SKM-1 (cell line): ENCODE data around the gene RASIP1.
"Not testable (repeated sequence)": the region's sequence is repeated elsewhere in the genome, so short reads cannot be mapped to it uniquely, and the experiment has no call there.

Source experiments
- DNase-seq: peaks from one replicate; lab custom pipeline; 2025; ENCODE audit not compliant: unreplicated experiment; lab: John Stamatoyannopoulos, UW

Gene RASIP1, protein sequence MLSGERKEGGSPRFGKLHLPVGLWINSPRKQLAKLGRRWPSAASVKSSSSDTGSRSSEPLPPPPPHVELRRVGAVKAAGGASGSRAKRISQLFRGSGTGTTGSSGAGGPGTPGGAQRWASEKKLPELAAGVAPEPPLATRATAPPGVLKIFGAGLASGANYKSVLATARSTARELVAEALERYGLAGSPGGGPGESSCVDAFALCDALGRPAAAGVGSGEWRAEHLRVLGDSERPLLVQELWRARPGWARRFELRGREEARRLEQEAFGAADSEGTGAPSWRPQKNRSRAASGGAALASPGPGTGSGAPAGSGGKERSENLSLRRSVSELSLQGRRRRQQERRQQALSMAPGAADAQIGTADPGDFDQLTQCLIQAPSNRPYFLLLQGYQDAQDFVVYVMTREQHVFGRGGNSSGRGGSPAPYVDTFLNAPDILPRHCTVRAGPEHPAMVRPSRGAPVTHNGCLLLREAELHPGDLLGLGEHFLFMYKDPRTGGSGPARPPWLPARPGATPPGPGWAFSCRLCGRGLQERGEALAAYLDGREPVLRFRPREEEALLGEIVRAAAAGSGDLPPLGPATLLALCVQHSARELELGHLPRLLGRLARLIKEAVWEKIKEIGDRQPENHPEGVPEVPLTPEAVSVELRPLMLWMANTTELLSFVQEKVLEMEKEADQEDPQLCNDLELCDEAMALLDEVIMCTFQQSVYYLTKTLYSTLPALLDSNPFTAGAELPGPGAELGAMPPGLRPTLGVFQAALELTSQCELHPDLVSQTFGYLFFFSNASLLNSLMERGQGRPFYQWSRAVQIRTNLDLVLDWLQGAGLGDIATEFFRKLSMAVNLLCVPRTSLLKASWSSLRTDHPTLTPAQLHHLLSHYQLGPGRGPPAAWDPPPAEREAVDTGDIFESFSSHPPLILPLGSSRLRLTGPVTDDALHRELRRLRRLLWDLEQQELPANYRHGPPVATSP

DNA sequence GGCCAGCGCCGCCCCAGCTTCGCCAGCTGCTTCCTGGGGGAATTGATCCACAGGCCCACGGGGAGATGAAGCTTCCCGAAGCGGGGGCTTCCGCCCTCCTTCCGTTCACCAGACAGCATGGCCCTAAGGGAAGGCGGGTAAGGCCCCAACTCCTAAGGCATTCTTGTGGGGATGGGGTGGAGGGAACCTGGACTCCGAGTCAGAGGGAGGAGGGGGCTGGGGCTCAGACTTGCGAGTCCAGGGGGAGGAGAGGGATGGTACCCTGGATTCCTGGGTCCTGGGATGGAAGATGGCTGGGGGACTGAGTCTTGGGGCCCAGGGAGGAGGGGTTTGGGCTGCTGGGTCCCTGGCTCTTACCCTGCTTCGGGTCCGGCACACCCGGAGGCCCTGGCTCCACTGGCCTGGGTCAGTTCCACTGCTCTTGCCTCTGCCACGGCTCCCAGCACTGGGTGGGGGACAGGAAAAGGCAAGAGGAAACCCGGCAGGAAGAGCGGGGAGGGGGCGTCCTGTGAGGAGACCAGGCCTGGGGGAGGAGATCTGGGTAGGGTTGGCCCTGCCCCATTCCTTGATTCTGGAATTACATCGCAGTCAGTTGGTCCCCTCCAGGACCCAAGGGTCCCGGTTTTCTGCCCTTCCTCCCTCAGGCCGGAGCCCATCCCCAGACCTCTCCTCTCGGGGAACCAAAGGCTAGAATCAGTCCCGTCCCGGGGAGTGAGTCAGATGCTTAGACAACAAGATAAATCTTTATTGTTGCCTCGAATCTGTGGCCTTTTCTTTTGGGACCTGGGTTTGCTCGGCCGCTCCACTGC lies at the start of gene RASIP1:
Gene RASIP1, minus strand, starts transcription at position 447 of the 809 bp plus-strand sequence. Its CDS starts 328 bp downstream, at position 119.
- no peak for DNase-seq

DNA sequence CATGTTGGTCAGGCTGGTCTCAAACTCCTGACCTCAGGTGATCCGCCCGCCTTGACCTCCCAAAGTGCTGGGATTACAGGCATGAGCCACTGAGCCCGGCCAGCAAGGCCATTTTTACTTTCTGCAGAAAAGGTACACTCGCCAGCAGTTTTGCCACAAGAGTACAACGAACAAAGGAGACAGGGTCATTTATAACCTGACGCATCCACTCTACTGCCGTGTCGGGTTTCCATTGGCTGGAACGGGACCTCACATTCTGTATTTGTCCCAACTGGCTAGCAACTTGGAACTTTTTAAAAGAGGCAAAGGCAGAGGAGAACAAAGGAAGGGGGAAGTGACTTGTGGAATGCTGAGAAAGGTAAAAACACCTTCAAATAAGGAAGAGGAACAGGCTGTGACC lies 46.9 kb upstream of the RASIP1 start:
- not testable (repeated sequence) for DNase-seq

DNA sequence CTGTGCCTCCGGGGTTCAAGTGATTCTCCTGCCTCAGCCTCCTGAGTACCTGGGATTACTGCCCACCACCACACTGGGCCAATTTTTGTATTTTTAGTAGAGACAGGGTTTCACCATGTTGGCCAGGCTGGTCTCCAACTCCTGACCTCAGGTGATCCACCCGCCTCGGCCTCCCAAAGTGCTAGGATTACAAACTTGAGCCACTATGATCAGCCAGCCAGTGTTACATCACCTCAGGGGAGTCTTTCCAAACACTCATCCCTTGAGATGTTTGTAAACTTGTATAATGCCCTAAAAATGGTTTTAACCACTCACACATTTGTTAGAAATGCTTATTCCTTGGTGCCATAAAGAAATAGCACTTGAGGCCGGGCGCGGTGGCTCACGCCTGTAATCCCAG lies 46.0 kb upstream of the RASIP1 start:
- not testable (repeated sequence) for DNase-seq

DNA sequence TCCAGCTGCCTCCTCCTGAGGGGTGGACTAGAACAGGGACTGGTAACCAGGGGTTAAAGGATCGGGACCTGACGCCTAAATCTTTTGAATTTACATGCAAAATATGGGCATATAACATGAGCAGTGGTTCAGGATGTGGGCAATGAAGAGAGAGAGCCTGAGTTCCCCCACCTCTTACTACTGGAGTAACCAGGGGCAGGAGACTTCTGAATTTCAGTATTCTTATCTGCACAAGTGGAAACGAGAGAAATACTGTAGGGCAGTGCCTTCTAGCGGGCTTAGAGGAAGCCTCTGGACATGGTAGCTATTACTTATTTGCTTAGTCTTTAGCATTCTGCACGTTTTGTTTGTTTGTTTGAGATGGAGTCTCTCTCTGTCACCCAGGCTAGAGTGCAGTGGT lies 44.1 kb upstream of the RASIP1 start:
- DNase-seq, result no peak

DNA sequence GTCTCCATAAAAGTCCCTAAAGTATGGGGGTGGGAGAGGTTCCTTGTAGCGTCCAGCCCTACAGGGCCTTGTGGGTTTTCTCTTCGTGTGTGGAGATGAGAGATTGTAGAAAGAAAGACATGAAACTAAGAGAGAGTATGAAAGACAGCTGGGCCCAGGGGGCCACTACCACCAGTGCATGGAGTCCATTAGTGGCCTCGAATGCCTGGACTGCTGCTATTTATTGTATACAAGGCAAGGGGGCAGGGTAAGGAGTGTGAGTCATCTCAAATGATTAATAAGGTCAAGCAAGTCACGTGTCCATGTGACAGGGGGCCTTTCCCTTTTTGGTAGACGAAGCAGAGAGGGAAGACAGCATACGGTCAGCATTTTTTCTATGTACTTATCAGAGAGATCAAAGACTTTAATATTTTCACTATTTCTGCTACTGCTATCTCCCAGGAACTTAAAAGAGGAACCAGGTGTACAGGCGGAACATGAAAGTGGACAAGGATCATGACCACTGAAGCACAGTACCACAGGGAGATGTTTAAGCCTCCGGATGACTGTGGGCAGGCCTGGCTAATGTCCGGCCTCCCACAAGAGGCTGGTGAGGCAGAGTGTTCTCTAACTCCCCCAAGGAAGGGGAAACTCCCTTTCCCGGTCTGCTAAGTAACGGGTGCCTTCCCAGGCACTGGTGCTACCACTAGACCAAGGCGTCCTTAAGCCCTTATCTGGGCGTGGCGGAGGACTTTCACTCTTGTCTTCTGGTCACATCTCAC lies 40.4 kb upstream of the RASIP1 start:
- no peak for DNase-seq

DNA sequence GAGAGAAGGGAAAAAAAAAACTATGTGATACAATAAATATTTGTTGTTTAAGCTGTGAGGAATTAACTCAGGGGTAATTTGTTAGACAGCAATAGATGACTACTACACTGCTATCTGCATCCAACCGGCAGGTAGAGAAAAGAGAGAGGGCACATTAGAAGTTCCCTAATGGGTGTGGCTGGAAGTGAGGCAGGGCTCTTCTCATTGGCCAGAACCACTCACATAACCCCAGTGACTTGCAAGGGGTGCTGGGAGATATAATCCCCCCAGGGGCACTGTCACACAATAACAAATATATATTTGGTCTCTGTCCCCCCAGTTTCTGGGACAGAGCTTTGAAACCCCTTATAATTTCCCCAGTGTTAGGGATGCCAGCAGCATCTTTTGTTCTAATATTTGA lies 39.2 kb upstream of the RASIP1 start:
- no peak for DNase-seq

DNA sequence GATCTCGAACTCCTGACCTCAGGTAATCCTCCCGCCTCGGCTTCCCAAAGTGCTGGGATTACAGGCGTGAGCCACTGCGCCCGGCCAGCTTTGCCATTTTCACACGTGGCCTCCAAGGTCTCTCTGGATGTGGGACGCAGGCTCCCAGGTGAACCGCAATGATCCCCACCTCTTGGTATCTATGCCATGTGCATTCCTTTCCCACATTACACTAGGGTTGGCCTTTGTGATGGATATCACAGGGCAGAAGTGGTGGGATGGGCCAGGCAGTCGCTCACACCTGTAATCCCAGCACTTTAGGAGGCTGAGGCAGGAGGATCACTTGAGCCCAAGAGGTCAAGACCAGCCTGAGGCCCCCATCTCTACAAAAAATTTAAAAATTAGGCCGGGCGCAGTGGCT lies 37.3 kb upstream of the RASIP1 start:
- DNase-seq, result no peak

DNA sequence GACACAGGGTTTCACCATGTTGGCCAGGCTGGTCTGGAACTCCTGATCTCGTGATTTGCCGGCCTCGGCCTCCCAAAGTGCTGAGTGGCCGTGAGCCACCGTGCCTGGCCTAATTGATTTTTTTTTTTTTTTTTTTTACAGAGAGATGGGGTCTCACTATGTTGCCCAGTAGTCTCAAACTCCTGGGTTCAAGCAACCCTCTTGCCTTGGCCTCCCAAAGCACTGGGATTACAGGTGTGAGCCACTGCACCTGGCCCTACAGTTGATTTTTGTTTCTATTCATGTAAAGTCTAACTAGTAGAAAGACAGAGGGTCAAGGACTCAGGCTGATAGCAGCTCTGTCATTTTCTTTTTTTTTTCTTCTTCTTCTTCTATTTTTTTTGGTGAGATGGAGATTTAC lies 36.7 kb upstream of the RASIP1 start:
- DNase-seq, result no peak

DNA sequence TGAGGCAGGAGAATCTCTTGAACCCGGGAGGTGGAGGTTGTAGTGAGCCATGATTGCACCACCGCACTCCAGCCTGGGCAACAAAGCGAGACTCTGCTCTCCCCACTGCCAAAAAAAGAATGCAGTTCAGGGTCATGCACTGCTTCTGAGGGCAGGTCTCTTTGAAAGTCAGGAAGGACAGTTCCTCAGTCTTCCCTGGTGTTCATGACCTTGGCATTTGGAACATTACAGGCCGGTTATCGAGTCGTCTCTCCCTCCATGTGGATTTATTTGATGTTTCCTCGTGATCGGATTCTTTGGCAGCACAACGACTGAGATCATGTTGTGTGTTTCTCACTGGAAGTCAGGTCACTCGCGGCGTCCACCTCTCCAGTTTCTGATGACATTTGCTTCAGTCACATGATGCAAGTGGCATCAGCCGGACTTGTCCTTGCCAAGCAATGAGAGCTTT lies 32.1 kb upstream of the RASIP1 start:
- no peak for DNase-seq

DNA sequence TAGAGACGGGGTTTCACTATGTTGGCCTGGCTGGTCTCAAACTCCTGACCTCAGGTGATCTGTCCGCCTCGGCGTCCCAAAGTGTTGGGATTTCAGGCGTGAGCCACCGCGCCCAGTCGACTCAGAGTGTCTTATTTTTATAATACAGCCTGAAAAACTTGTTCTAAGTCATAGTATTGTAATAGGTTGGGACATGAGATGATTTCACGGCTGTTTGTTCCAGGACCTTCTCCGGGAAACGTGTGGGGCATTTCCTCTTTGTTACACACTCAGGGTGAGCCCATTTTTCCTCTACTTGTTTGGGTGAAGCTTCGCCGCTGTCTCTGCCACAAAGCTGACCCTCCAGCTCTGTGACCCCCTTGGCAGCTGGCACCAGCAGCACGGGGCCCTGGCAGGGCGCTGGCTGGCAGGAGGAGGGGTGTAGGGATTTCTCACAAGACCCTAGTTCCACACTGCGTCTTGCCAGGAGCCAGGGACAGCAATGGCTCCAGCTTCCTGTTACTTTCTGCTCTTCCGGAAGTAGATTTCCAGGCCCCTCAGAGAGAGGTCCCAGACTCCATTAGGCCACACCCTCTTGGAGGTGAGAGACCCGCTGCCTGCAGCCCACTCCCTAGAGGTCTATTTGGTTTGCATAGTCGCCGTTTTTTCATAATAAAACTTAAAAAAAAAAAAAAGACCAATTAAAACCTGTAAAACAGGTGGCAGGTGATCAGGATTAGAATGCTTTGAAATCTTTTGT lies 30.5 kb upstream of the RASIP1 start:
- no peak for DNase-seq

DNA sequence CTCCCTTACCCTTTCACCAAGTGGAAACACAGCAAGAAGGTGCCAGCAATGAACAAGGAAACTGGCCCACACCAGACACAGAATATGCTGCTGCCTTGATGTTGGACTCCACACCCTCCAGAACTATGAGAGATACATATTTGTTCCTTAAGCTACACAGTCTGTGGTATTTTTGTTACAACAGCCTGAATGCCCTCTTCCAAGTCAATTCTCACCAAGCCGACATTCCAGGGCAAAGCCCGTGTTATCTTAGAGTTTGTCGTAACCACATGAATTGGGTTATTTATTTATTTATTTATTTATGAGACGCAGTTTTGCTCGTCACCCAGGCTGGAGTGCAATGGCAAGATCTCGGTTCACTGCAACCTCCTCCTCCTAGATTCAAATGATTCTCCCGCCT lies 29.9 kb upstream of the RASIP1 start:
- no peak for DNase-seq

DNA sequence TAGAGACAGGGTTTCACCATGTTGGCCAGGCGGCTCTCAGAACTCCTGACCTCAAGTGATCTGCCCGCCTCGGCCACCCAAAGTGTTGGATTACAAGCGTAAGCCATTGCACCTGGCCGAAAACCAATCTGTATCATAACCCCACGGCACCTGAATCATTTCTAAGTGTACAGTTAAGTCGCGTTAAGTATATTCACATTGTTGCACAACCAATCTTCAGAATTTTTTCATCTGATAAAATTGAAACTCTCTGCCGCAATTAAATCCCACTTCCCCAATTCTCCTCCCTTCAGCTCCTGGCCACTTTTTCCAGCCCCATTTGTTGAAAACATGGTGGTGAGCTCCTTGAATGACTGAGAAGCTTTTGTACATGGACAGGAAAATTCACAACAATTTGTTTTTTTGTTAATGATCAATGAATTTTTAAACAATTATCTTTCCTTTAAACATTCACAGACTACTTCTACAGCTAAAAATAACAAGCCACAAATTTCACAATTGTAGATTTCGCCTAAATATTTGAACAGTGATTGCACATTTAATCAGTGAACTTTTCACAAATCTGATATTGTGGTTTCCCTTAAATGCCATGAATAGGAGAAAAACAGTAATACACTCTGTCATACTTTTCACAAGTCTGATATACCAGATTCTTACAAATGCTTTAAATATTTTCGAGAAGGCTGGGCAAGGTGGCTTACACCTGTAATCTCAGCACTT lies 28.7 kb upstream of the RASIP1 start:
- DNase-seq, result no peak

DNA sequence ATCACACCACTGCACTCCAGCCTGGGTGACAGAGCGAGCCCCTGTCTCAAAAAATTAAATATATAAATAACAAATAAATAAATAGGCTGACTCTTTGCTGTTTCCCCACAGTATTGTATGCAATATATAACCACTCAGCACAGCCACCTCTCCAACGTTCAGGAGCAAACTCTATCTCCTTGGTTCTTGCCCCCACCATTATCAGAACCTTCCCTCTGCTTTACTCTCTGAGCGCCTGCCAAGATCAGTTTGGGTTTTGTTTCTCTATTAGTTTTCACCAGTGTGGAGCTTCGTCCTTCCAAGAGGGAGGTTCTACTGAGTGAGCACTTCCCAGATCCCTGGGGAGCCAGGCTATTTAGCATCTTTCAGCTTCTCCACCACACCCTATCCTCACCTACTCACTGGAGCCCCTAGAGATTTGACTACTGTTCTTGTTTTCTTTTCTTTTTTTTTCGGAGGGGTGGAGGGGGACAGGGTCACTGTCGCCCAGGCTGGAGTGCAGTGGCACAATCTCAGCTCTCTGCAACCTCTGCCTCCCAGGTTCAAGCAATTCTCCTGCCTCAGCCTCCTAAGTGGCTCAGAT lies 27.9 kb upstream of the RASIP1 start:
- DNase-seq, result not testable (repeated sequence)

DNA sequence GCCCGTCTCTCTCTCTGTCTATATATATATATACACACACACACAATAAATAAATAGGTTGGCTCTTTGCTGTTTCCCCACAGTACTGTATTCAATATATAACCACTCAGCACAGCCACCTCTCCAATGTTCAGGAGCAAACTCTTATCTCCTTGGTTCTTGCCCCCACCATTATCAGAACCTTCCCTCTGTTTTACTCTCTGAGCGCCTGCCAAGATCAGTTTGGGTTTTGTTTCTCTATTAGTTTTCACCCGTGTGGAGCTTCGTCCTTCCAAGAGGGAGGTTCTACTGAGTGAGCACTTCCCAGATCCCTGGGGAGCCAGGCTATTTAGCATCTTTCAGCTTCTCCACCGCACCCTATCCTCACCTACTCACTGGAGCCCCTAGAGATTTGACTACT lies 25.4 kb upstream of the RASIP1 start:
- DNase-seq, result not testable (repeated sequence)

DNA sequence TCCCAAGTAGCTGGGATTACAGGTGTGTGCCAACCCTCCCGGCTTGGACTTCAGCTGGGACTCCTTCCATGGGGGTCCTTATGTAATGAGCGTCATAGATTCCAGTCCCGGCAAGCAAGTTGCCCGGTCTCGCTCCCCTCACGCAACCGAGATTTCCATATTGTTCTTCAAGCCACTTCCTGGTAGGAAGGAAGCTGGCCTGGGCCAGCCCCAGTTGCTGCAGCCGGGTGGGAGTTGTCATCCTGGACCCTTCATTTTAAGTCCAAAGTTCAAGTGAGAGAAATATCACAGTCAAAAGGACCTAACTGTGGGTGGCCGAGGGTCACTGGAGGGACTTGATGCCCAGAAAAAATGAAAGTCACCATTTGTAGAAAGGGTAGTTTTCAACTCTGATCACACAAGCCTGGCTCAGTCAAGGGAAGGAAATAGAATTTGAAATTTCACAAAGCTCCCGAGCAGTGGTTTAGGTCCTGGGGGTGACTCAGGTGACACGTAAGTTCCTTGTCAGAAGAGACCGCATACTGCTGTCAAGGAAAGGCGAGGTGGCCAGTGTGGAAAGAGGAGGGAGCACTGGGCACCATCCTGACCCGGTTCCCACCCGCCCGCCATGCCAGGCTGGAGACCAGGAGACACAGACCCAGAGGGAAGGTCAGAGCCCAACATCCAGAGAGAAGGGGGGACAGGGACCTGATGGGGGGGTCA lies 20.2 kb upstream of the RASIP1 start:
- no peak for DNase-seq

DNA sequence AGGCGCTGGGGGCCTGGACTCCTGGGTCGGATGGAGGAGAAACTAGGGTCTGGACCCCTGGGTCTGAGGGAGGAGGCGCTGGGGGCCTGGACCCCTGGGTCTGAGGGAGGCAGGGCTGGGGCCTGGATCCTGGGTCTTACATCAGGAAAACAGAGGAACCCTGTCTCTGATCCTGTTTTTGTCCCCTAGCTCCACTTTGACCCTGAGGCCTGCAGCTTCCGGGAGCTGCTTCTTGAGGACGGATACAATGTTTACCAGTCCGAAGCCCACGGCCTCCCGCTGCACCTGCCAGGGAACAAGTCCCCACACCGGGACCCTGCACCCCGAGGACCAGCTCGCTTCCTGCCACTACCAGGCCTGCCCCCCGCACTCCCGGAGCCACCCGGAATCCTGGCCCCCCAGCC lies 17.3 kb upstream of the RASIP1 start:
- DNase-seq, result no peak

DNA sequence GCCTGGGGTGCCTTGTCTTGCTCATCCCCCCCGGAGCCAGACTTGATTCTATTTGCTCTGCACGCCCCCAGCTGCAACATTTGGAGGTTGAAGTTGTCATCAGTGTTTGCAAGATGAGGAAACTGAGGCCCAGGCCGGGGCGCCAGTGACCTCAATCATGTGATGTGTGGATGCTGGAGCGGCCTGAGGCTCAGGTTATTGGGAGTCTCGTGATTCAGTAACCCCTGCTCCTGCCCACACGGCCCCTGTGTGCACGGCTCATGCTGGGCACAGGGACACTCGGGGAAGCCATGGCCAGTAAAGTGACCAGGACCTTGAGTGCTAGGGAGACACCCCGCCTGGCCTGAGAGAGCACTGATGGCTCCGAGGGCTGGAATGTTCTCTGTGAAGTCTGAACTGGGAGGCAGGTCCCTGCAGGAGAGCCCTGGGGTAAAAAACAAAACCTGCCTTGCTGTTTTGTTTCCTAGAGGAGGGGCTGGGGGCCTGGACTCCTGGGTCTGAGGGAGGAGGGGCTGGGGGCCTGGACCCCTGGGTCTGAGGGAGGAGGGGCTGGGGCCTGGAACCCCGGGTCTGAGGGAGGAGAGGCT lies 16.8 kb upstream of the RASIP1 start:
- DNase-seq, result no peak

DNA sequence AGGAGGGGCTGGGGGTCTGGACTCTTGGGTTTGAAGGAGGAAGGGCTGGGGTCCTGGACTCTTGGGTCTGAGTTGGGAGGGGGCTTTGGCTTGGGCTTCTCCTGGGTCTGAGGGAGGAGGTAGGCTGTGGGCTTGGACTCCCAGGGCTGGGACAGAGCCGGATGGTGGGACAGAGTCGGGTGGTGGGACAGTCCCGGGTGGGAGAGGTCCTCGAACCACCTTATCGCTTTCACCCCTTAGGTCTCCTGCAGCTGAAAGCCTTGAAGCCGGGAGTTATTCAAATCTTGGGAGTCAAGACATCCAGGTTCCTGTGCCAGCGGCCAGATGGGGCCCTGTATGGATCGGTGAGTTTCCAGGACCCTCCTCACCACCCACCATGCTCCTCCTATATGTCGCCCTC lies 16.3 kb upstream of the RASIP1 start:
- DNase-seq, result no peak
